SK-N-SH (cell line): ENCODE data around the gene SP4. TPM values are rescaled to one million over a fixed set of nuclear protein-coding genes. Genes with fewer than 3 reads are reported as not detected.

Experiments
- CTCF ChIA-PET: fragments of 300-600, 350-600 bp; formaldehyde crosslinking; extraction: SDS; loops from one replicate; lab custom pipeline; 2021; lab: Yijun Ruan, JAX
- POLR2A ChIA-PET: fragments of 350-600 bp; sonication (Branson Sonifier 250); formaldehyde crosslinking; extraction: SDS; loops from one replicate; lab custom pipeline; 2020; ENCODE audit warnings: antibody characterized with exemption, inconsistent platforms; lab: Yijun Ruan, JAX
- DNase-seq: peaks from one replicate; pipeline ENCODE4 v3.0.0; 2012
- H2AFZ ChIP-seq: fragments of 200-600 bp; sonication (generic); 2 replicates; pipeline ENCODE4 v1.8.1; 2016; ENCODE audit warnings: antibody characterized with exemption, mild to moderate bottlenecking, low read depth
- H3F3A ChIP-seq: fragments of 200-600 bp; sonication (generic); replicated peaks from 2 replicates; pipeline ENCODE3; 2016; ENCODE audit warnings: antibody characterized with exemption, mild to moderate bottlenecking; ENCODE audit not compliant: insufficient read depth
- H3K27ac ChIP-seq, 2 experiments: fragments of 200-500 bp in 1 of 2; fragments of 200-600 bp in 1 of 2; sonication (Bioruptor generic) in 1 of 2; sonication (generic), shearing (Covaris generic) in 1 of 2; 2 replicates each; pipeline versions ENCODE4 v1.5.1 to v1.6.1; 2014 to 2016; ENCODE audit warnings: low read depth in 2 of 2, inconsistent platforms in 1 of 2, low read length in 1 of 2, mild to moderate bottlenecking in 1 of 2, mixed read lengths in 1 of 2
- H3K27me3 ChIP-seq: fragments of 200-600 bp; sonication (generic), shearing (Covaris generic); 2 replicates; pipeline ENCODE4 v1.6.1; 2016; ENCODE audit warnings: mixed run types; ENCODE audit not compliant: insufficient read depth
- H3K36me3 ChIP-seq, 2 experiments: fragments of 200-500 bp in 1 of 2; fragments of 200-600 bp in 1 of 2; sonication (Bioruptor generic) in 1 of 2; sonication (generic) in 1 of 2; replicated peaks in 1 of 2; 2 replicates each; pipeline versions ENCODE3 to v1.5.1; 2014 to 2016; ENCODE audit warnings: low read length in 1 of 2, mild to moderate bottlenecking in 1 of 2; ENCODE audit not compliant: insufficient read depth in 2 of 2, control insufficient read depth in 1 of 2
- H3K4me1 ChIP-seq, 2 experiments: fragments of 200-500 bp in 1 of 2; fragments of 200-600 bp in 1 of 2; sonication (Bioruptor generic) in 1 of 2; sonication (generic), shearing (Covaris generic) in 1 of 2; 2 replicates each; pipeline versions ENCODE4 v1.5.1 to v1.6.1; 2014 to 2016; ENCODE audit warnings: low read depth in 1 of 2, low read length in 1 of 2, mixed run types in 1 of 2; ENCODE audit not compliant: insufficient read depth in 2 of 2, control insufficient read depth in 1 of 2
- H3K4me2 ChIP-seq: fragments of 200-600 bp; sonication (generic), shearing (Covaris generic); 2 replicates; pipeline ENCODE4 v1.6.1; 2017; ENCODE audit warnings: mixed run types
- H3K4me3 ChIP-seq, 2 experiments: fragments of 200-500 bp in 1 of 2; fragments of 200-600 bp in 1 of 2; sonication (Bioruptor generic) in 1 of 2; sonication (generic), shearing (Covaris generic) in 1 of 2; 2 replicates each; pipeline versions ENCODE4 v1.5.1 to v1.8.1; 2014 to 2016; ENCODE audit warnings: low read depth in 2 of 2, inconsistent platforms in 1 of 2, low read length in 1 of 2, mild to moderate bottlenecking in 1 of 2, mixed read lengths in 1 of 2, moderate library complexity in 1 of 2
- H3K79me2 ChIP-seq: fragments of 200-600 bp; sonication (generic); 2 replicates; pipeline ENCODE4 v1.8.1; 2017; ENCODE audit warnings: mild to moderate bottlenecking; ENCODE audit not compliant: insufficient read depth
- H3K9ac ChIP-seq: fragments of 200-600 bp; sonication (generic); 2 replicates; pipeline ENCODE4 v1.6.1; 2017; ENCODE audit warnings: mixed run types
- H3K9me2 ChIP-seq: fragments of 200-600 bp; sonication (generic); 2 replicates; pipeline ENCODE4 v1.6.1; 2017; ENCODE audit warnings: mixed run types
- H3K9me3 ChIP-seq: fragments of 200-600 bp; sonication (generic); 2 replicates; pipeline ENCODE4 v1.6.1; 2017; ENCODE audit warnings: mixed run types, mild to moderate bottlenecking, moderate library complexity
- H4K20me1 ChIP-seq: fragments of 200-600 bp; sonication (generic); 2 replicates; pipeline ENCODE4 v1.6.1; 2017; ENCODE audit warnings: mild to moderate bottlenecking, mixed run types; ENCODE audit not compliant: insufficient read depth
- ELF1 ChIP-seq: IDR thresholded peaks from 2 replicates; pipeline ENCODE4 v1.4.0; 2012
- EP300 ChIP-seq, 2 experiments: IDR thresholded peaks; 2 replicates each; pipeline versions ENCODE4 v1.4.0 to v1.6.1; 2012; ENCODE audit warnings: borderline replicate concordance in 1 of 2, low read depth in 1 of 2, low read length in 1 of 2
- FOSL2 ChIP-seq: IDR thresholded peaks from 2 replicates; pipeline ENCODE4 v1.4.0; 2012; ENCODE audit warnings: low read depth, mild to moderate bottlenecking, moderate library complexity, borderline replicate concordance
- GABPA ChIP-seq: IDR thresholded peaks from 2 replicates; pipeline ENCODE4 v1.4.0; 2012; ENCODE audit warnings: low read depth, mild to moderate bottlenecking
- GATA2 ChIP-seq: sonication (generic); formaldehyde crosslinking; IDR thresholded peaks from 2 replicates; pipeline ENCODE4 v1.5.0; 2020; ENCODE audit warnings: mild to moderate bottlenecking, missing genetic modification reagents
- IRF3 ChIP-seq: fragments of 150-350 bp; IDR thresholded peaks from 2 replicates; pipeline ENCODE4 v1.6.1; 2016; ENCODE audit warnings: mild to moderate bottlenecking, low read depth, low read length
- MEF2A ChIP-seq: IDR thresholded peaks from 2 replicates; pipeline ENCODE4 v1.4.0; 2012; ENCODE audit warnings: low read depth, borderline replicate concordance
- MXI1 ChIP-seq: IDR thresholded peaks from 2 replicates; pipeline ENCODE4 v1.6.1; 2012; ENCODE audit warnings: mild to moderate bottlenecking, low read depth, low read length, improper control_type of control experiment
- RCOR1 ChIP-seq: fragments of 150-350 bp; IDR thresholded peaks from 2 replicates; pipeline ENCODE4 v1.6.1; 2017; ENCODE audit warnings: antibody characterized with exemption, low read length
- RXRA ChIP-seq: IDR thresholded peaks from 2 replicates; pipeline ENCODE4 v1.4.0; 2012; ENCODE audit warnings: low read depth, mild to moderate bottlenecking, borderline replicate concordance
- YY1 ChIP-seq: IDR thresholded peaks from 2 replicates; pipeline ENCODE4 v1.4.0; 2012; ENCODE audit warnings: low read depth, mild to moderate bottlenecking
- WGBS: methylation state at CpG from one replicate; pipeline ENCODE4 v1.1.6; 2017; ENCODE audit warnings: low lambda C conversion rate; 5-methylcytosine and 5-hydroxymethylcytosine counted together
- polyA plus RNA-seq, 3 experiments: library from polyadenylated mRNA; depleted of rRNA; stranded (reverse); fragments of >200 nt; gene quantifications; 2 replicates each; pipeline ENCODE4 v1.2.3, GENCODE V29; 2012
- TF ChIP-seq, protein P1 (sequence below): IDR thresholded peaks from 2 replicates; pipeline ENCODE4; 2012
- TF ChIP-seq, protein P2 (sequence below): fragments of 200-600 bp; sonication (generic); IDR thresholded peaks from 2 replicates; pipeline ENCODE4 v1.6.1; 2017; ENCODE audit warnings: antibody characterized with exemption, mild to moderate bottlenecking, moderate library complexity
- TF ChIP-seq, protein P3 (sequence below): IDR thresholded peaks from 2 replicates; pipeline ENCODE4 v1.4.0; 2012; ENCODE audit warnings: low read depth, borderline replicate concordance
- TF ChIP-seq, protein P4 (sequence below): IDR thresholded peaks from 2 replicates; pipeline ENCODE4 v1.6.1; 2012; ENCODE audit warnings: mild to moderate bottlenecking, low read depth, low read length, moderate library complexity

The SP4 gene
- polyA plus RNA-seq, 1 of the 3 experiments (the other 2 are of a cell fraction): 1.1 TPM

DNA sequence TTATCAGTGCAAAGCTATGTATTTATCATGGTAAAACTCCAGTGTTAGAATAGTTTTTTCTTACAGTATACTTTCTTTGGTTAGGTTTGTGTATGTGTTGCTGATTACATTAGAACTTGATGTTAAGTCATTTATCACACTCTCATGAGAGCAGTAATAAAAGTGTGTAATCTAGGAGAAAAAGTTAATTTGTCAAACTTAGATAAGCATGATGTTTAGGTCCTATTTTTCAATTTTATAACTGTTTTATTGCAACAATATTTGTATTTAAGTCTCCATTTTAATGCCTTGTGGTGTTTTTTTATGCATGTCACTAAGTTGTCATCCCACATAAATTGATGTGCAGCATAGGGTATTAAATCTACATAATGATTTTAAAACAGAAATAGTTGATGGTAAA, 86.2 kb downstream of the SP4 start:
- CTCF ChIA-PET: no interaction called here
- H3K27me3 ChIP-seq: no peaks in the 10 kb centered on the region
- no peaks in the 10 kb centered on the region for H3K9me2 ChIP-seq
- peaks cover 7% of the 10 kb centered on the region for H3K9me3 ChIP-seq
- no peaks in the 10 kb centered on the region for H4K20me1 ChIP-seq
- H3K4me1 ChIP-seq: no peaks in the 10 kb centered on the region; a peak in 1 of 4 replicates
- DNase-seq: no peak
- no peaks in the 10 kb centered on the region for H3F3A ChIP-seq
- no peak overlapping the region for H3K4me2 ChIP-seq
- H3K4me3 ChIP-seq: no peak overlapping the region
- POLR2A ChIA-PET: no interaction called here
- peaks cover 11 to 16% of the 10 kb centered on the region in 2 experiments for H3K36me3 ChIP-seq
- TF ChIP-seq, protein P1, sequence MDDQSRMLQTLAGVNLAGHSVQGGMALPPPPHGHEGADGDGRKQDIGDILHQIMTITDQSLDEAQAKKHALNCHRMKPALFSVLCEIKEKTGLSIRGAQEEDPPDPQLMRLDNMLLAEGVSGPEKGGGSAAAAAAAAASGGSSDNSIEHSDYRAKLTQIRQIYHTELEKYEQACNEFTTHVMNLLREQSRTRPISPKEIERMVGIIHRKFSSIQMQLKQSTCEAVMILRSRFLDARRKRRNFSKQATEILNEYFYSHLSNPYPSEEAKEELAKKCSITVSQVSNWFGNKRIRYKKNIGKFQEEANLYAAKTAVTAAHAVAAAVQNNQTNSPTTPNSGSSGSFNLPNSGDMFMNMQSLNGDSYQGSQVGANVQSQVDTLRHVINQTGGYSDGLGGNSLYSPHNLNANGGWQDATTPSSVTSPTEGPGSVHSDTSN: no peak
- TF ChIP-seq GABPA (no peak), FOSL2 (no peak)
- TF ChIP-seq, protein P2, sequence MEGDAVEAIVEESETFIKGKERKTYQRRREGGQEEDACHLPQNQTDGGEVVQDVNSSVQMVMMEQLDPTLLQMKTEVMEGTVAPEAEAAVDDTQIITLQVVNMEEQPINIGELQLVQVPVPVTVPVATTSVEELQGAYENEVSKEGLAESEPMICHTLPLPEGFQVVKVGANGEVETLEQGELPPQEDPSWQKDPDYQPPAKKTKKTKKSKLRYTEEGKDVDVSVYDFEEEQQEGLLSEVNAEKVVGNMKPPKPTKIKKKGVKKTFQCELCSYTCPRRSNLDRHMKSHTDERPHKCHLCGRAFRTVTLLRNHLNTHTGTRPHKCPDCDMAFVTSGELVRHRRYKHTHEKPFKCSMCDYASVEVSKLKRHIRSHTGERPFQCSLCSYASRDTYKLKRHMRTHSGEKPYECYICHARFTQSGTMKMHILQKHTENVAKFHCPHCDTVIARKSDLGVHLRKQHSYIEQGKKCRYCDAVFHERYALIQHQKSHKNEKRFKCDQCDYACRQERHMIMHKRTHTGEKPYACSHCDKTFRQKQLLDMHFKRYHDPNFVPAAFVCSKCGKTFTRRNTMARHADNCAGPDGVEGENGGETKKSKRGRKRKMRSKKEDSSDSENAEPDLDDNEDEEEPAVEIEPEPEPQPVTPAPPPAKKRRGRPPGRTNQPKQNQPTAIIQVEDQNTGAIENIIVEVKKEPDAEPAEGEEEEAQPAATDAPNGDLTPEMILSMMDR: no peak
- H3K79me2 ChIP-seq: no peaks in the 10 kb centered on the region
- H3K27ac ChIP-seq: no peak overlapping the region
- H3K9ac ChIP-seq: no peak overlapping the region
- H2AFZ ChIP-seq: no peak overlapping the region

- no peak for TF ChIP-seq MEF2A
- no peak for TF ChIP-seq GATA2 (CRISPR knock-in tag)
- no peak for TF ChIP-seq RXRA
- no peak for TF ChIP-seq ELF1
- TF ChIP-seq, protein P3, sequence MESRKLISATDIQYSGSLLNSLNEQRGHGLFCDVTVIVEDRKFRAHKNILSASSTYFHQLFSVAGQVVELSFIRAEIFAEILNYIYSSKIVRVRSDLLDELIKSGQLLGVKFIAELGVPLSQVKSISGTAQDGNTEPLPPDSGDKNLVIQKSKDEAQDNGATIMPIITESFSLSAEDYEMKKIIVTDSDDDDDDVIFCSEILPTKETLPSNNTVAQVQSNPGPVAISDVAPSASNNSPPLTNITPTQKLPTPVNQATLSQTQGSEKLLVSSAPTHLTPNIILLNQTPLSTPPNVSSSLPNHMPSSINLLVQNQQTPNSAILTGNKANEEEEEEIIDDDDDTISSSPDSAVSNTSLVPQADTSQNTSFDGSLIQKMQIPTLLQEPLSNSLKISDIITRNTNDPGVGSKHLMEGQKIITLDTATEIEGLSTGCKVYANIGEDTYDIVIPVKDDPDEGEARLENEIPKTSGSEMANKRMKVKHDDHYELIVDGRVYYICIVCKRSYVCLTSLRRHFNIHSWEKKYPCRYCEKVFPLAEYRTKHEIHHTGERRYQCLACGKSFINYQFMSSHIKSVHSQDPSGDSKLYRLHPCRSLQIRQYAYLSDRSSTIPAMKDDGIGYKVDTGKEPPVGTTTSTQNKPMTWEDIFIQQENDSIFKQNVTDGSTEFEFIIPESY: no peak
- TF ChIP-seq RCOR1: no peak
- TF ChIP-seq YY1: no peak
- TF ChIP-seq IRF3: no peak
- no peak for TF ChIP-seq MXI1
- TF ChIP-seq, protein P4, sequence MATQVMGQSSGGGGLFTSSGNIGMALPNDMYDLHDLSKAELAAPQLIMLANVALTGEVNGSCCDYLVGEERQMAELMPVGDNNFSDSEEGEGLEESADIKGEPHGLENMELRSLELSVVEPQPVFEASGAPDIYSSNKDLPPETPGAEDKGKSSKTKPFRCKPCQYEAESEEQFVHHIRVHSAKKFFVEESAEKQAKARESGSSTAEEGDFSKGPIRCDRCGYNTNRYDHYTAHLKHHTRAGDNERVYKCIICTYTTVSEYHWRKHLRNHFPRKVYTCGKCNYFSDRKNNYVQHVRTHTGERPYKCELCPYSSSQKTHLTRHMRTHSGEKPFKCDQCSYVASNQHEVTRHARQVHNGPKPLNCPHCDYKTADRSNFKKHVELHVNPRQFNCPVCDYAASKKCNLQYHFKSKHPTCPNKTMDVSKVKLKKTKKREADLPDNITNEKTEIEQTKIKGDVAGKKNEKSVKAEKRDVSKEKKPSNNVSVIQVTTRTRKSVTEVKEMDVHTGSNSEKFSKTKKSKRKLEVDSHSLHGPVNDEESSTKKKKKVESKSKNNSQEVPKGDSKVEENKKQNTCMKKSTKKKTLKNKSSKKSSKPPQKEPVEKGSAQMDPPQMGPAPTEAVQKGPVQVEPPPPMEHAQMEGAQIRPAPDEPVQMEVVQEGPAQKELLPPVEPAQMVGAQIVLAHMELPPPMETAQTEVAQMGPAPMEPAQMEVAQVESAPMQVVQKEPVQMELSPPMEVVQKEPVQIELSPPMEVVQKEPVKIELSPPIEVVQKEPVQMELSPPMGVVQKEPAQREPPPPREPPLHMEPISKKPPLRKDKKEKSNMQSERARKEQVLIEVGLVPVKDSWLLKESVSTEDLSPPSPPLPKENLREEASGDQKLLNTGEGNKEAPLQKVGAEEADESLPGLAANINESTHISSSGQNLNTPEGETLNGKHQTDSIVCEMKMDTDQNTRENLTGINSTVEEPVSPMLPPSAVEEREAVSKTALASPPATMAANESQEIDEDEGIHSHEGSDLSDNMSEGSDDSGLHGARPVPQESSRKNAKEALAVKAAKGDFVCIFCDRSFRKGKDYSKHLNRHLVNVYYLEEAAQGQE: no peak
- TF ChIP-seq, protein P1: no peak
- no peak for TF ChIP-seq EP300 (IDR thresholded peaks at IDR 0.05; ENCODE audit: borderline replicate concordance in 1 of 2, low read depth in 1 of 2, low read length in 1 of 2)
- TF ChIP-seq, all 33 proteins: peak for 0
- no peak overlapping the region for H3K4me2 ChIP-seq
- no peak for DNase-seq
- CTCF ChIA-PET: interaction anchor here (1.2 to 1.8 kb wide), 2 partner anchors 17 to 34 kb away, joined by 4 to 6 read pairs; no protein-coding TSS in a partner anchor
- H2AFZ ChIP-seq: no peak overlapping the region
- no peaks in the 10 kb centered on the region for H3K9me2 ChIP-seq
- no peaks in the 10 kb centered on the region for H3K4me1 ChIP-seq
- H4K20me1 ChIP-seq: no peaks in the 10 kb centered on the region
- no peaks in the 10 kb centered on the region for H3K36me3 ChIP-seq
- no peak overlapping the region for H3K9ac ChIP-seq
- no peaks in the 10 kb centered on the region; the same call in 1 of the 2 replicates for H3K9me3 ChIP-seq
- no peak overlapping the region for H3K27ac ChIP-seq
- H3K4me3 ChIP-seq: no peak overlapping the region
- no peaks in the 10 kb centered on the region for H3F3A ChIP-seq
- no peaks in the 10 kb centered on the region; the same call in 1 of the 2 replicates for H3K27me3 ChIP-seq
- 20% methylated on average over 1 of the region's 1 CpG for WGBS
- no peaks in the 10 kb centered on the region for H3K79me2 ChIP-seq
- POLR2A ChIA-PET: no interaction called here
Measured at GRCh38 chr7:21524680-21525079, 96.8 kb downstream of the SP4 start.
